H1 (cell line): Measurements from ENCODE around the gene VPS13D. TPM values are rescaled to one million over a fixed set of nuclear protein-coding genes. Genes with fewer than 3 reads are reported as not detected.

Experiments used
- microRNA-seq, 2 experiments: library from miRNA; unstranded; fragments of <30 nt; microRNA quantifications; one replicate each; pipeline versions ENCODE4 to v1.2.0, GENCODE V29; 2016 to 2020; ENCODE audit warnings: borderline microRNAs expressed in 2 of 2, borderline number of aligned reads in 2 of 2, borderline replicate concordance in 1 of 2
- polyA plus RNA-seq, 7 experiments: library from polyadenylated mRNA; depleted of rRNA in 3 of 7; stranded (reverse) in 5 of 7; unstranded in 2 of 7; fragments of >200 nt in 5 of 7; fragments of 200-250 nt in 2 of 7; gene quantifications; 1 replicate in 5 of 7; 2 replicates in 1 of 7; 4 replicates in 1 of 7; pipeline versions ENCODE4 v1.2.1 to v1.2.3, GENCODE V29; 2011 to 2013; ENCODE audit warnings: missing spikeins in 2 of 7, mixed read lengths in 2 of 7
- small RNA-seq: library from polyadenylated mRNA; stranded (forward); fragments of <200 nt; extraction: miRNeasy Mini kit (QIAGEN cat#:217004); gene quantifications from one replicate; pipeline ENCODE3, GENCODE V24; 2013; ENCODE audit not compliant: insufficient read depth
- total RNA-seq: library from RNA; stranded (reverse); fragmentation: NEBNext Ultra II Directional; extraction: Animal tissue kit (Norgen Biotek cat#: 25700); gene quantifications from 2 replicates; pipeline ENCODE4 v1.2.1, GENCODE V29; 2021

Gene VPS13D
- total and polyA plus RNA-seq, 2 of the 8 experiments (the other 6 are each of a cell fraction or from before 2014, with no cell fraction given) = 10.9 to 31.2 TPM

Small RNA genes within 50 kb of the gene (microRNA-seq; reads per million reads assigned to microRNA genes)
- 0 reads per million in 2 experiments for gene MIR4632

Small RNA genes within 50 kb of the gene (small RNA-seq; reads per million reads assigned to genes)
- gene MIR4632 (not detected), gene RF00156 (not detected), gene SNORA59A (not detected)

Other genes with a start within 250 kb of the VPS13D start
- gene MFN2, start 249.6 kb upstream of the VPS13D start, total RNA-seq = 58.2 and 62.5 TPM in 2 replicates
- 34.0 and 42.0 TPM in 2 replicates for gene MFN2, start 249.6 kb upstream of the VPS13D start, polyA plus RNA-seq (2011; rRNA removed)
- gene MIIP, start 210.5 kb upstream of the VPS13D start, total RNA-seq = 65.5 and 66.1 TPM in 2 replicates
- gene MIIP, start 210.5 kb upstream of the VPS13D start, polyA plus RNA-seq (2011; rRNA removed) = 106 and 149 TPM in 2 replicates
- gene TNFRSF8, start 166.7 kb upstream of the VPS13D start, total RNA-seq = 32.7 and 35.1 TPM in 2 replicates
- 23.2 and 26.7 TPM in 2 replicates for gene TNFRSF8, start 166.7 kb upstream of the VPS13D start, polyA plus RNA-seq (2011; rRNA removed)
- 2.8 and 2.9 TPM in 2 replicates for gene TNFRSF1B, start 63.0 kb upstream of the VPS13D start, total RNA-seq
- gene TNFRSF1B, start 63.0 kb upstream of the VPS13D start, polyA plus RNA-seq (2011; rRNA removed) = 1.7 and 2.4 TPM in 2 replicates